GM12892 (cell line): ENCODE data around the gene WDR7.

Source experiments
- POLR2A ChIP-seq: IDR thresholded peaks from 2 replicates; pipeline ENCODE4 v1.6.1; 2011; ENCODE audit warnings: low read depth, low read length, control low read depth
- POLR2AphosphoS5 ChIP-seq: IDR thresholded peaks from 2 replicates; pipeline ENCODE4 v1.6.1; 2011; ENCODE audit warnings: low read depth, low read length, control low read depth
- TAF1 ChIP-seq: IDR thresholded peaks from 2 replicates; pipeline ENCODE4 v1.6.1; 2011; ENCODE audit warnings: low read depth, mild to moderate bottlenecking, control low read depth, low read length, borderline replicate concordance

DNA sequence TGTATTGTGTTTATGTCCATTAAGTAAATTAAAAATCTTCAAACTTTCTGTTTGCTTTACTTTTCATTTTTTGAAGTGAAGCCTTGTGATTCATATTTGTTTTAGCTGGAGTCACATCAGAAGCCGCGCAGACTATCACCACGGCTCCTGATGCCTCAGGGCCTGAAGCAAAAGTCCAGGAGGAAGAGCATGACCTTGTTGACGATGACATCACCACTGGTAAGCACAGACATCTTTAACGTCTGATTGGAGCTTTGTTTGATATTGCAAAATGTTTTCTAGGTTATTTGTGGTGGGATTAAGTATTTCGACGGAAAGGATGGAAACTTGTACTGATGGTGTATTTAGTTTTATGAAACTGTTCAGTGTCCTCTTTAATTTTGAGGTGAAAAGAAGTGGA lies 164.8 kb downstream of the WDR7 start:
- no peak for TF ChIP-seq POLR2AphosphoS5
- TF ChIP-seq POLR2A: no peak
- TF ChIP-seq TAF1: no peak
